Measurements from ENCODE around the gene MICAL2. TPM values are rescaled to one million over a fixed set of nuclear protein-coding genes. Genes with fewer than 3 reads are reported as not detected.

The MICAL2 gene
- total RNA-seq, 3 donors from 2014 or later = 263 to 384 (median 312) TPM

- peak in 1 of 3 donors; percentile 68 for DNase-seq
- intact Hi-C loops (cut with DNase I, micrococcal nuclease) = no loop called here
- no peak for TF ChIP-seq CTCF (IDR thresholded peaks at IDR 0.05)
- no peaks in the 10 kb centered on the region for H3K36me3 ChIP-seq (ENCODE audit: low read depth)
- H3K4me3 ChIP-seq = no peak overlapping the region
- H3K9me3 ChIP-seq = no peaks in the 10 kb centered on the region
- H3K4me1 ChIP-seq (ENCODE audit: low read depth) = peaks cover 65% of the 10 kb centered on the region
- peak; percentile 47 for ATAC-seq
These were observed 18.3 kb upstream of the MICAL2 start for GRCh38 chr11:12091956-12092558.

DNA sequence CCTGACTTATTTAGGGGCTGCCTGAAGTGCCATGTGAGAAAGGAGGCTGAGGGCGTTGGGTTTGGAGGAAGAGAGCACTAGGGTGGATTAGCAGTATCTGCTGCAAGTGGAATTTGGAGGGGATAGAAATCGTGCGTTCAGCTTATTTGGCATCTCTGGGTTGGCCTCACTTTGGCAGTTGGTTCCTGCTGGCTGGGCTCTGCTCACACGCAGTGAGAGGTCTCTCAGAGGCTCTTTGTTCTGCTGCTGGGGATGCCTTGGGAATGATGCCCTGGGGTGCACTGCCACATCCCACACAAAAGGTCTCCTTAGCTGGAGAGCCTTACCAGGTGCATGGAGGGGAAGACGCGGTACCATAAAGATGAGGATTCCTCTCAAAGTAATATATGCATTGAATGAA is 17.7 kb upstream of the MICAL2 start:
- ATAC-seq (no peak), DNase-seq (no peak)
- Histone ChIP-seq H3K36me3 (ENCODE audit: low read depth) (no peaks in the 10 kb centered on the region), H3K4me1 (ENCODE audit: low read depth) (peaks cover 58% of the 10 kb centered on the region), H3K9me3 (no peaks in the 10 kb centered on the region), H3K4me3 (no peak overlapping the region)
- intact Hi-C loops (cut with DNase I, micrococcal nuclease) = no loop called here
- TF ChIP-seq CTCF (IDR thresholded peaks at IDR 0.05) = no peak

GRCh38 chr11:12094872-12095800 is 15.3 kb upstream of the MICAL2 start:
- Histone ChIP-seq H3K4me3 (no peak overlapping the region), H3K9me3 (no peaks in the 10 kb centered on the region), H3K4me1 (ENCODE audit: low read depth) (peaks cover 47% of the 10 kb centered on the region), H3K36me3 (ENCODE audit: low read depth) (no peaks in the 10 kb centered on the region)
- peak; percentile 67 for ATAC-seq
- no peak for TF ChIP-seq CTCF (IDR thresholded peaks at IDR 0.05)
- intact Hi-C loops (cut with DNase I, micrococcal nuclease) = no loop called here
- peak; percentile 70 to 90 (median 77) for DNase-seq

GRCh38 chr11:12097219-12097618 is 13.2 kb upstream of the MICAL2 start:
- no peaks in the 10 kb centered on the region for H3K36me3 ChIP-seq (ENCODE audit: low read depth)
- peaks cover 48% of the 10 kb centered on the region for H3K4me1 ChIP-seq (ENCODE audit: low read depth)
- intact Hi-C loops (cut with DNase I, micrococcal nuclease) = no loop called here
- no peak for ATAC-seq
- TF ChIP-seq CTCF (IDR thresholded peaks at IDR 0.05) = no peak
- H3K9me3 ChIP-seq = no peaks in the 10 kb centered on the region
- no peak overlapping the region for H3K4me3 ChIP-seq
- no peak for DNase-seq

DNA sequence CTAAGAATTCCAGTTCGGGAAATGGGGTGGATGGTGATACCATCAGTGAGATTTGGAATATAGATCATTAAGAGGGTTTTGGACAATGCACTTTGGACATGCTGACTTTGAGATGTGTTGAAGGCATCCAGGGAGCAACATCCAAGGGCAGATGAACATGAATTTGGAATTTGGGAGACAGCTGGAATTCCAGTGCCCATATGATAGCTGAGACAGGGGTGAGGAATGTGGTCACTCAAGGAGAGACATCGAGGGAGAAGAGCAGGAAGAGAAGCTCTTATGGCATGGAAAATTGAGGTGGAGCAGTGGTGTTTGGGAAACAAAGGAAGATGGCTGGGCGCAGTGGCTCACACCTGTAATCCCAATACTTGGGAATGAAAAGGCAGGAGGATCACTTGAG is 11.8 kb upstream of the MICAL2 start:
- no peak overlapping the region for H3K4me3 ChIP-seq
- TF ChIP-seq CTCF (IDR thresholded peaks at IDR 0.05) = no peak
- intact Hi-C loops (cut with DNase I, micrococcal nuclease) = no loop called here
- H3K9me3 ChIP-seq = no peaks in the 10 kb centered on the region
- H3K4me1 ChIP-seq (ENCODE audit: low read depth) = peaks cover 38% of the 10 kb centered on the region
- ATAC-seq = no peak
- no peak for DNase-seq
- no peaks in the 10 kb centered on the region for H3K36me3 ChIP-seq (ENCODE audit: low read depth)
